GM15510 (cell line): ENCODE measurements around the gene ID3.

ENCODE experiments used
- POLR2A ChIP-seq: IDR thresholded peaks from 3 replicates; pipeline ENCODE4 v1.6.1; 2011; ENCODE audit warnings: borderline replicate concordance; ENCODE audit not compliant: insufficient read length; ENCODE audit errors: extremely low read depth

Gene ID3

GRCh38 chr1:23576338-23577055 is 17.2 kb upstream of the ID3 start:
- TF ChIP-seq POLR2A = no peak

DNA sequence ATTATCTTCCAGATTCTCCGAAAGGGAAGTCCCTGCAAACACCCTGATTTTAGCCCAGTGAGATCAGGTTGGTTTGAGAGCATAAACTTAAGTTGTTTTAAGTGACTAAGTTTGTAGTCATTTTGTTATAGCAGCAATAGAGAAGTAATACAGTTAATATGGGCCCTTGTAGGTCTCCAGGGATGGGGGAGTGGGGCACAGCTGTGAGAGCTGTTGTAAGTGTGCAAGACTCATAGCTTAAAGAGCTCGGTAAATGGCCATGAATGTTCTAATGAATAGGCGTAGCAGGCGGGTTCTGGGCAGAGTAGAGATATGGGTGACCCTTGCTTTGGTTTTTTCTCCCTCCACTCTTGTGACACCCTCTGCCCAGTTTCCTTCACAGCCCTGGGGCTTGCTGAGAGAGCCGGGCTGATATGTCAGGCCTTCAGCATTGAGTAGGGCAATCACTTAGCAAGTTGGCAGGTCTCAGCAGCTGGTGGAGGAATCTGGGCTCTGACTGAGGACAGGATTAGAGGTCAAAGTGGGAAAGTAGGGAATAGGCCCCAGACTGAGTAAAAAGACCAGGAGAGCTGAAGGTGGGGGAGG is 16.0 kb upstream of the ID3 start:
- no peak for TF ChIP-seq POLR2A

GRCh38 chr1:23574265-23574754 is 15.0 kb upstream of the ID3 start:
- TF ChIP-seq POLR2A = no peak

- no peak for TF ChIP-seq POLR2A
Observed at GRCh38 chr1:23573574-23574182, 14.4 kb upstream of the ID3 start.

GRCh38 chr1:23571465-23571864 is 12.2 kb upstream of the ID3 start:
- TF ChIP-seq POLR2A = no peak

DNA sequence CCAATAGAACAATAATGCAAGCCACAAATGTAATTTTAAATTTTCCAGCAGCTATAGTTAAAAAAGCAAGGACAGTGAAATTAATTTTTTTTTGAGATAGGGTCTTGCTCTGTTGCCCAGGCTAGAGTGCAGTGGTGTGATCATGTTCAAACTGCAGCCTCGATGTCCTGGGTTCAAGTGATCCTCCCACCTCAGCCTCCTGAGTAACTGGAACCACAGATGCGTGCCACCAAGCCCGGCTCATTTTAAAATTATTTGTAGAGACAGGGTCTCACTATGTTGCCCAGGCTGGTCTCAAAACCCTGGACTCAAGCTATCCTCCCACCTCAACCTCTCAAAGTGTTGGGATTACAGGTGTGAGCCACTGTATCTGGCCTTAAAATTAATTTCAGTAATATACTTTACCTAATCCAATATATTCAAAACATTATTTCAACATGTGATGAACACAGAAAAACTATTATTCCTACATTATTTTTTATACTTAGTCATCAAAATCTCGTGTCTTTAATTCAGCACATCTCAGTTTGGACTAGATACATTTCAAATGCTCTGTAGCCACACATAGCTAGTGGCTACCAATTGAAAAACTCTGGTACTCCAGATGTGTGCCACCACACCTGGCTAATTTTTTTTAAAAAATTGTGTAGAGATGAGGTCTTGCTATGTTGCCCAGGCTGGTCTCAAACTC is 10.8 kb upstream of the ID3 start:
- TF ChIP-seq POLR2A = no peak

DNA sequence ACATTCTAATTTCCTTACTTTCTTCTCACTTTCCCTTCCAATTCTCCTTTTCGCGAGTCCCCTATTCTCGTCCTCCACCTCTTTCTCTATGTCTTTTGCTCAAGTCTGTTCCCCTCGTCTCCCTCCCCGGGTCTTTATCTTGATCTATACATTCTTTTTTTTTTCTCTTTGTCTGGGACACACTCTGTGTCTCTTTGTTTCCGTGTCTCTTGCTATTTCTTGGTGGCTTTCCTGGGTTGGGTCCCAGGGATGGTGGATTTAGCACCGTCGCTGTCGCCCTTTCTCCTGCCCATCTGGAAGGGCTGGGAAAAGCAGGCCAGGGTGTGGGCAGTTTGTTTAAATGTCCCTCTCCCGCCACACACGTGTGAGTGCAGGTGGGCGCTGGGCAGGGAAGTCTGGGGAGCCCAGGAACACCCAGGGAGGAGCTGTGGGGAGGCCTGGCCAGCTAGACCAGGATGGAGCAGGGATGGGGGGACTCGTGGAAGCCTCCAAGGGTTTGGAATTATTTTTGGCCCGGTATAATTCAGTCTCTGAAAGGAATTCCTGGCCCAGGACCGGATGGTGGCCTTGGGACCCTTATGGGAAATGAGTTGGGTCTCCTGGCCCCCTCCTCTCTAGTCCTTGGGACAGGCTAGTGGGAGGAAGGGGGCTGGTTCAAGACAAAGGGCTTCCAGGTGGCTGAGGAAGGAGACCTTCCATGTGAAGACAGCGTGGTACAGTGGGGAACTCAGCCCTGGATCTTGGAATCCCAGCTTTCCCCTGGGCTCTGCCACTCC is 9.5 kb upstream of the ID3 start:
- TF ChIP-seq POLR2A = no peak

GRCh38 chr1:23567996-23568607 is 8.8 kb upstream of the ID3 start:
- no peak for TF ChIP-seq POLR2A

- TF ChIP-seq POLR2A = no peak
Observed at GRCh38 chr1:23567629-23567995, 8.3 kb upstream of the ID3 start.

GRCh38 chr1:23566304-23566703 is 7.0 kb upstream of the ID3 start:
- TF ChIP-seq POLR2A = no peak

DNA sequence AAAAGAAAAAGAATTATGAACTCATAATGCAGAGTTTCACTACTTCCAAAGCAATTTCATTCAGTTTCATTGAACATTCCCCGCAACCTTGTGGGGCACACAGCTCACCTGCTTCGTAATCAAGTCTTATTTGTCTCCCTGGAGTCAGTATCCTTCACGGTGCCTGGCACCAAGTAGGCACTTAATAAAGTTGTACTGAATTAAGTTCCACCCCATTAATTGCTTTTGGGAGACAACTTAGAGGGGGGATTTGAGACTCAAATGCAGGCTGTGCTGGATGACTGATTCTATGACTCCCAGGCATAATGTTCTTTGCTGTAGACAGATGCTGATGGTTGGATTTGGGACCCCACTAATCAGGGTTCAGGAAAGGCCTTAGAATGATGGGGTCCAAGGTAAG is 6.5 kb upstream of the ID3 start:
- TF ChIP-seq POLR2A = no peak

DNA sequence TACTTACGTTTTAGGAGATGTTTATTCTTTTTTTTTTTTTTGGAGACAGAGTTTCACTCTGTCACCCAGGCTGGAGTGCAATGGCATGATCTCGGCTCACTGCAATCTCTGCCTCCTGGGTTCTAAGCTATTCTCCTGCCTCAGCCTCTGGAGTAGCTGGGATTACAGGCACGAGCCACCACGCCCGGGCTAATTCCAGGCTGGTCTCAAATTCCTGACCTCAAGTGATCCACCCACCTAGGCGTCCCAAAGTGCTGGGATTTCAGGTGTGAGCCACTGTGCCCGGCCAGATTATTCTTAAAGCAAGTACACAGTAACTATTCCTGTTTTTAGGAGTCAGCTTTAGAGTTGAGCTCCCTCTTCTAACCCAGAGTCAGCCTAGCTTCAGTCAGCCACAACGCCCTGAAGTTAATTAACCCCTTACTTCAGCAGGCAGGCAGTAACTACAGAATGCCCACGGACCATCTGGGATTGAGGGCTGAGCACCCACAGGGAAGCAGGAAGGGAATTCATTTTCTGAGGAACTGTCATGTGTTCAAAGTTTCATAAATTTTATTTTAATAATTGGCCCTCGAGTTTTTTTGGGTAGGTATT is 5.3 kb upstream of the ID3 start:
- TF ChIP-seq POLR2A = no peak

DNA sequence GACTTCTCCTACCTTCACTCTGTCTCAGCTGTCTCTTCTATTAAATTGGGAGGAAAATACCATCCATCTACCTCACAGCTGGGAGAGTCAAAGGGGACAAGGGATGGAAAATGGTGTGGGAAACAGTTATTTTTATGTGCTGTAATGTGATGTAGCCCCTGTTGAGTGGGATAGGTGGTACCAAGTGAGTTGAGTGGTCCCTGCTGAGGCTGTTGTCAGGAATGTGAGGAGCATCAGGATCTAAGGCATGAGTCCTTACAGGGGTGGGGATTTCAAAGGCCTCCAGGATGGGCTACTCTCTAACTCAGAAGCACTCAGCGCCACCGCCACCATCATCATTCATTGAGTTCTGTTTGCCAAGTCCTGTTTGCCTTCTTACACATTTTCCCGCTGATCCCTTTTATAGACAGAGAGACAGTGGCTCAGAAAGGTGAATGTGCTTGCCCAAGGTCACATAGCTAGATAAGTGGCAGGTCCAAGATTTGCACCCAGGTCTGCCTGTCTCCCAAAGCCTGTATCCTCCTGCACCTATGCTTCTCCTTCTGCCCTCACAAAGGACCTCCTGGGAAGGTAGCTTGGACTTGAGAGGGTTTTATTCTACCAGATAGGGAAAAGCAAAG is 4.6 kb upstream of the ID3 start:
- no peak for TF ChIP-seq POLR2A
